Measurements from ENCODE around the gene ATP8B4. TPM values are rescaled to one million over a fixed set of nuclear protein-coding genes. Genes with fewer than 3 reads are reported as not detected.

The ATP8B4 gene
- total RNA-seq, 1 experiment from 2014 or later, result 0.20 TPM

- BruUV-seq (replicated peaks), result no TSS peak
- H3K27me3 ChIP-seq (ENCODE audit: insufficient read depth, low read depth), result no peaks in the 10 kb centered on the region
- DNase-seq, result no peak
- H3F3A ChIP-seq (ENCODE audit: insufficient read depth, low read depth), result no peaks in the 10 kb centered on the region
- no peaks in the 10 kb centered on the region for H3K9me3 ChIP-seq (ENCODE audit: insufficient read depth, low read depth)
- TF ChIP-seq EZH2 (IDR thresholded peaks at IDR 0.05; ENCODE audit: low read depth), result no peak
- TF ChIP-seq, protein P1, sequence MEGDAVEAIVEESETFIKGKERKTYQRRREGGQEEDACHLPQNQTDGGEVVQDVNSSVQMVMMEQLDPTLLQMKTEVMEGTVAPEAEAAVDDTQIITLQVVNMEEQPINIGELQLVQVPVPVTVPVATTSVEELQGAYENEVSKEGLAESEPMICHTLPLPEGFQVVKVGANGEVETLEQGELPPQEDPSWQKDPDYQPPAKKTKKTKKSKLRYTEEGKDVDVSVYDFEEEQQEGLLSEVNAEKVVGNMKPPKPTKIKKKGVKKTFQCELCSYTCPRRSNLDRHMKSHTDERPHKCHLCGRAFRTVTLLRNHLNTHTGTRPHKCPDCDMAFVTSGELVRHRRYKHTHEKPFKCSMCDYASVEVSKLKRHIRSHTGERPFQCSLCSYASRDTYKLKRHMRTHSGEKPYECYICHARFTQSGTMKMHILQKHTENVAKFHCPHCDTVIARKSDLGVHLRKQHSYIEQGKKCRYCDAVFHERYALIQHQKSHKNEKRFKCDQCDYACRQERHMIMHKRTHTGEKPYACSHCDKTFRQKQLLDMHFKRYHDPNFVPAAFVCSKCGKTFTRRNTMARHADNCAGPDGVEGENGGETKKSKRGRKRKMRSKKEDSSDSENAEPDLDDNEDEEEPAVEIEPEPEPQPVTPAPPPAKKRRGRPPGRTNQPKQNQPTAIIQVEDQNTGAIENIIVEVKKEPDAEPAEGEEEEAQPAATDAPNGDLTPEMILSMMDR (conservative IDR thresholded peaks at IDR 0.05), result no peak
- ChIA-PET POLR2A (ENCODE audit: unreplicated experiment) (no interaction called here), CTCF (no interaction called here)
- no peak overlapping the region for H3K4me2 ChIP-seq
- no peak overlapping the region for H3K4me3 ChIP-seq
- intact Hi-C loops (cut with micrococcal nuclease; ENCODE audit: unreplicated experiment), result no loop called here
- no peaks in the 10 kb centered on the region for H3K36me3 ChIP-seq (ENCODE audit: low read depth)
- no peaks in the 10 kb centered on the region for H3K4me1 ChIP-seq (replicated peaks; ENCODE audit: insufficient read depth)
- H4K20me1 ChIP-seq (ENCODE audit: insufficient read depth), result no peaks in the 10 kb centered on the region
- no peaks in the 10 kb centered on the region for H3K9me2 ChIP-seq (ENCODE audit: insufficient read depth)
- no peaks in the 10 kb centered on the region for H3K79me2 ChIP-seq (ENCODE audit: low read depth)
- no peak overlapping the region for H2AFZ ChIP-seq
- no peak overlapping the region for H3K27ac ChIP-seq
Observed at GRCh38 chr15:50107157-50107556, 11.9 kb downstream of the ATP8B4 start.

DNA sequence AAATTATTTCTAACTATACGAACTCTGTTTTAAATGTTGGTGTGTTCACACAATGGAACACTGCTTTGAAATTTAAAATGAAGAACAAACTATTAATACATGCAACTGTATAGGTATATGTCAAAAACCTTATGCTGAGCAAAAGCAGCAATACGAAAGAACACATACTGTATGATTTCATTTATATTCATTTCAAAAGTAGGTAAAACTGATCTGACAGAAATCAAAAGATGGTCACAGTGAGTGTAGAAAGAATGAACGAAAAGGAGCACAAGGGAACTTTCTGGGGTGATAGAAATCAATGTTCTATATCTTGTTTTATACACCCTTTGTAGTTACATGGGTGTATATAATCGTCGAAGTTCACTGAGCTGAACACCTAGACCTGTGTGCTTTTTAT is 12.6 kb downstream of the ATP8B4 start:
- H3K4me2 ChIP-seq, result no peak overlapping the region
- no peaks in the 10 kb centered on the region for H3K9me3 ChIP-seq (ENCODE audit: insufficient read depth, low read depth)

DNA sequence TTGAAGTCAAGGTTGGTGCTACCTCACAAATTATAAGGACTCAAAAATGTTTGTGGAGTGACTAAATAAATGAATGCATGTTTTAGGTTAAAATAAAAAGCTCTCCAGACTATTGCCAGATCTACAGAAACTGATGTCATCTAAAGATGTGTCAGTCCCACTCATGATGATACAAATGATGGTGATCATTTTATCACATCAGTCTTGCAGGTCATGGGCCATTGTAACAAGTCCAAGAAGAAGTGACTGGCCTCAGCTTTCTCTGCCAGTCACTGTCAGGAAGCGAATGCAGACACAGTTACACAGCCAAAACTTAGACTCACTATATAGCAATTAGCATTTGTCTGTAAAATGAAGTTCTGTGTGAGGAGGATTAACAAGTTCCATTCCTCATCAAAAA is 18.5 kb downstream of the ATP8B4 start:
- TF ChIP-seq EZH2 (IDR thresholded peaks at IDR 0.05; ENCODE audit: low read depth), result no peak
- no peaks in the 10 kb centered on the region for H3K9me2 ChIP-seq (ENCODE audit: insufficient read depth)
- no peak overlapping the region for H3K27ac ChIP-seq
- no peaks in the 10 kb centered on the region for H3K27me3 ChIP-seq (ENCODE audit: insufficient read depth, low read depth)
- no peaks in the 10 kb centered on the region for H3K79me2 ChIP-seq (ENCODE audit: low read depth)
- ChIA-PET CTCF (no interaction called here), POLR2A (ENCODE audit: unreplicated experiment) (no interaction called here)
- intact Hi-C loops (cut with micrococcal nuclease; ENCODE audit: unreplicated experiment), result no loop called here
- no peaks in the 10 kb centered on the region for H3K9me3 ChIP-seq (ENCODE audit: insufficient read depth, low read depth)
- DNase-seq, result no peak
- H3K36me3 ChIP-seq (ENCODE audit: low read depth), result no peaks in the 10 kb centered on the region
- H3F3A ChIP-seq (ENCODE audit: insufficient read depth, low read depth), result no peaks in the 10 kb centered on the region
- H3K4me2 ChIP-seq, result no peak overlapping the region
- BruUV-seq (replicated peaks), result no TSS peak
- no peak overlapping the region for H3K4me3 ChIP-seq
- H2AFZ ChIP-seq, result no peak overlapping the region
- no peaks in the 10 kb centered on the region for H3K4me1 ChIP-seq (replicated peaks; ENCODE audit: insufficient read depth)
- H4K20me1 ChIP-seq (ENCODE audit: insufficient read depth), result no peaks in the 10 kb centered on the region

More for the DNA sequence above, 12.6 kb downstream of the ATP8B4 start:
- ChIA-PET CTCF (no interaction called here), POLR2A (ENCODE audit: unreplicated experiment) (no interaction called here)
- no peaks in the 10 kb centered on the region for H3F3A ChIP-seq (ENCODE audit: insufficient read depth, low read depth)
- H3K27me3 ChIP-seq (ENCODE audit: insufficient read depth, low read depth), result no peaks in the 10 kb centered on the region
- H3K9me2 ChIP-seq (ENCODE audit: insufficient read depth), result no peaks in the 10 kb centered on the region
- DNase-seq, result no peak
- no peak overlapping the region for H2AFZ ChIP-seq
- no peak overlapping the region for H3K27ac ChIP-seq
- no peaks in the 10 kb centered on the region for H4K20me1 ChIP-seq (ENCODE audit: insufficient read depth)
- TF ChIP-seq, protein P1 (conservative IDR thresholded peaks at IDR 0.05), result no peak
- no peak for TF ChIP-seq EZH2 (IDR thresholded peaks at IDR 0.05; ENCODE audit: low read depth)
- BruUV-seq (replicated peaks), result no TSS peak
- H3K36me3 ChIP-seq (ENCODE audit: low read depth), result no peaks in the 10 kb centered on the region
- H3K4me3 ChIP-seq, result no peak overlapping the region
- intact Hi-C loops (cut with micrococcal nuclease; ENCODE audit: unreplicated experiment), result no loop called here
- H3K4me1 ChIP-seq (replicated peaks; ENCODE audit: insufficient read depth), result no peaks in the 10 kb centered on the region
- H3K79me2 ChIP-seq (ENCODE audit: low read depth), result no peaks in the 10 kb centered on the region

GRCh38 chr15:50098545-50098944 is 20.5 kb downstream of the ATP8B4 start:
- no peaks in the 10 kb centered on the region for H4K20me1 ChIP-seq (ENCODE audit: insufficient read depth)
- no peaks in the 10 kb centered on the region for H3K27me3 ChIP-seq (ENCODE audit: insufficient read depth, low read depth)
- no peaks in the 10 kb centered on the region for H3K4me1 ChIP-seq (replicated peaks; ENCODE audit: insufficient read depth)
- H2AFZ ChIP-seq, result no peak overlapping the region
- no peaks in the 10 kb centered on the region for H3K79me2 ChIP-seq (ENCODE audit: low read depth)
- no peak for DNase-seq
- no TSS peak for BruUV-seq (replicated peaks)
- H3F3A ChIP-seq (ENCODE audit: insufficient read depth, low read depth), result no peaks in the 10 kb centered on the region
- H3K4me2 ChIP-seq, result no peak overlapping the region
- H3K27ac ChIP-seq, result no peak overlapping the region
- no peaks in the 10 kb centered on the region for H3K9me3 ChIP-seq (ENCODE audit: insufficient read depth, low read depth)
- no peak overlapping the region for H3K4me3 ChIP-seq
- H3K9me2 ChIP-seq (ENCODE audit: insufficient read depth), result no peaks in the 10 kb centered on the region
- H3K36me3 ChIP-seq (ENCODE audit: low read depth), result no peaks in the 10 kb centered on the region
- TF ChIP-seq, protein P1 (conservative IDR thresholded peaks at IDR 0.05), result no peak
- no peak for TF ChIP-seq EZH2 (IDR thresholded peaks at IDR 0.05; ENCODE audit: low read depth)
- ChIA-PET POLR2A (ENCODE audit: unreplicated experiment) (no interaction called here), CTCF (no interaction called here)
- intact Hi-C loops (cut with micrococcal nuclease; ENCODE audit: unreplicated experiment), result no loop called here
